Mesothelial cell of epicardium (in vitro differentiated cells): ENCODE data around the gene MYO16. TPM values are rescaled to one million over a fixed set of nuclear protein-coding genes. Genes with fewer than 3 reads are reported as not detected.

Experiments
- DNase-seq, 2 experiments: peaks; one replicate each; pipeline ENCODE4 v3.0.0; 2021; ENCODE audit warnings: low spot score in 2 of 2; ENCODE audit not compliant: unreplicated experiment in 2 of 2
- H3K27ac Mint-ChIP-seq: 2 replicates; pipeline ENCODE4 v1.8.0; 2021; ENCODE audit warnings: mixed read lengths
- H3K27me3 Mint-ChIP-seq: 2 replicates; pipeline ENCODE4 v1.8.0; 2021; ENCODE audit warnings: low read depth, mixed read lengths
- H3K36me3 Mint-ChIP-seq: 2 replicates; pipeline ENCODE4 v1.8.0; 2021; ENCODE audit warnings: mixed read lengths
- H3K4me1 Mint-ChIP-seq: 2 replicates; pipeline ENCODE4 v1.8.0; 2021; ENCODE audit warnings: mixed read lengths
- H3K4me3 Mint-ChIP-seq: 2 replicates; pipeline ENCODE4 v1.8.0; 2021; ENCODE audit warnings: mild to moderate bottlenecking, moderate library complexity, mixed read lengths
- H3K9me3 Mint-ChIP-seq: 2 replicates; pipeline ENCODE4 v1.8.0; 2021; ENCODE audit warnings: mixed read lengths
- total RNA-seq: library from RNA; stranded (reverse); gene quantifications from 3 replicates; pipeline ENCODE4 v1.2.1, GENCODE V29; 2021
- TF ChIP-seq, protein P1 (sequence below): fragments of 200-600 bp; sonication (generic); IDR thresholded peaks from one replicate; pipeline ENCODE4 v1.5.0; 2021; ENCODE audit warnings: antibody characterized with exemption; ENCODE audit not compliant: unreplicated experiment

MYO16 gene
- total RNA-seq, 1 donor from 2014 or later: 0.07 TPM

DNA sequence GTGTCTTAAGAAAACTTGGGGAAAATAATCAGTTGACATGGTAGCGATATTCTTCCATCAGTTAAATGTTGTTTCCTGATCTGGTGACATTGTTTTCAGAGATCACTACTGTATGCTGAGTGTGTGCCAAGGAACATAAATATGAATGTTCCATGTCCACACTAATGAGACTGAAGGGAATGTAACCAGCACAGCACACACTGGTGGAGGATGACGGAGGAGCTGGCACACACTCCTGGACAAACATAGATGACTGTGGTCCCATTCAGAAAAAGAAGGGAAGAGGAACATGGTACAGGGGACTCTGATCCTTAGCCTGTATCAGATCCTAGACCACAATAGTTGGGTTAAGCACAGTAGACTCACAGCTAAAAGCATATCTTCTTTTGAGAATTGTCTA is 574.8 kb downstream of the MYO16 start:
- no peak overlapping the region for H3K27ac Mint-ChIP-seq
- no peaks in the 10 kb centered on the region for H3K4me1 Mint-ChIP-seq
- no peaks in the 10 kb centered on the region for H3K27me3 Mint-ChIP-seq
- DNase-seq: no peak
- no peaks in the 10 kb centered on the region for H3K36me3 Mint-ChIP-seq
- no peak overlapping the region for H3K4me3 Mint-ChIP-seq
- TF ChIP-seq, protein P1, sequence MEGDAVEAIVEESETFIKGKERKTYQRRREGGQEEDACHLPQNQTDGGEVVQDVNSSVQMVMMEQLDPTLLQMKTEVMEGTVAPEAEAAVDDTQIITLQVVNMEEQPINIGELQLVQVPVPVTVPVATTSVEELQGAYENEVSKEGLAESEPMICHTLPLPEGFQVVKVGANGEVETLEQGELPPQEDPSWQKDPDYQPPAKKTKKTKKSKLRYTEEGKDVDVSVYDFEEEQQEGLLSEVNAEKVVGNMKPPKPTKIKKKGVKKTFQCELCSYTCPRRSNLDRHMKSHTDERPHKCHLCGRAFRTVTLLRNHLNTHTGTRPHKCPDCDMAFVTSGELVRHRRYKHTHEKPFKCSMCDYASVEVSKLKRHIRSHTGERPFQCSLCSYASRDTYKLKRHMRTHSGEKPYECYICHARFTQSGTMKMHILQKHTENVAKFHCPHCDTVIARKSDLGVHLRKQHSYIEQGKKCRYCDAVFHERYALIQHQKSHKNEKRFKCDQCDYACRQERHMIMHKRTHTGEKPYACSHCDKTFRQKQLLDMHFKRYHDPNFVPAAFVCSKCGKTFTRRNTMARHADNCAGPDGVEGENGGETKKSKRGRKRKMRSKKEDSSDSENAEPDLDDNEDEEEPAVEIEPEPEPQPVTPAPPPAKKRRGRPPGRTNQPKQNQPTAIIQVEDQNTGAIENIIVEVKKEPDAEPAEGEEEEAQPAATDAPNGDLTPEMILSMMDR: no peak
- no peaks in the 10 kb centered on the region for H3K9me3 Mint-ChIP-seq

DNA sequence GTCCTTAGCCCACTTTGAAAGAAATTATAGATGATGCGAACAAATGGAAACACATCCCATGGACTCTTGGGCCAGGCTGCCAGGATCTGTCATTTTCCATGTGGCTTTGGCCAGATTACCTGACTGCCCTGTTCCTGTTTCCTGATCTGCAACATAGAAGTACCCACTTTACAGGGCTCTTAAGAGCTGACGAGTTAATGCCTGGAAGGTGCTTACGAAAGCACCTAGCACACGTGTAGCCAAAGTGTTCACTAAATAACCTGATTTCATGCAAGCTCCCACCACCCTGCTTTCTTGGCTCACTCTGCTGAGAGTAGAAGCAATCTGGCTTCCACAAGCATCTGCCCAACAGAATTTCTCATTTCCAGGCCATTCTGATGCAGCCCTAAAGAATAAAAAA is 575.2 kb downstream of the MYO16 start:
- H3K4me3 Mint-ChIP-seq: no peak overlapping the region
- no peaks in the 10 kb centered on the region for H3K9me3 Mint-ChIP-seq
- H3K36me3 Mint-ChIP-seq: no peaks in the 10 kb centered on the region
- no peak for DNase-seq
- H3K4me1 Mint-ChIP-seq: no peaks in the 10 kb centered on the region
- H3K27me3 Mint-ChIP-seq: no peaks in the 10 kb centered on the region
- no peak overlapping the region for H3K27ac Mint-ChIP-seq
- TF ChIP-seq, protein P1: no peak

DNA sequence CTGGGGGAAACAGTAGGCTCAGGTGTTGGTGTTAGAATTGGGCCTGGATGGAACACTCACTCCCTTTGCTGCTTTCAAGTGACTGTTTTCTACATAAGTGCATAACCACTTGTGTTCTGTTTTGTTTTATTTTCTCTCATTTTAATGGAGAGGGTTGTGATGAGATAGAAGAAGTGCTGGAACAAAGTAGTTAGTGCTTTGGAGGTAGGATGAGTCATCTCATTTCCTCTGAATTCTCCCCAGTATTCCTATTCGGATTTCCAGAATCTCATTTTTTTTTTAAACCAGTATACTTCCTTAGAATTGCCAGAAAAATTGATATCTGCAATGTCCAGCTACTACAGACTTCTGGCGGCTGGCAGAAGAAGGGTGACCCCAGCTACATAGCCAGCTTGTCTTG is 575.9 kb downstream of the MYO16 start:
- Mint-ChIP-seq H3K4me3 (no peak overlapping the region), H3K36me3 (no peaks in the 10 kb centered on the region), H3K27me3 (no peaks in the 10 kb centered on the region), H3K9me3 (no peaks in the 10 kb centered on the region), H3K4me1 (no peaks in the 10 kb centered on the region), H3K27ac (no peak overlapping the region)
- TF ChIP-seq, protein P1: no peak
- no peak for DNase-seq

DNA sequence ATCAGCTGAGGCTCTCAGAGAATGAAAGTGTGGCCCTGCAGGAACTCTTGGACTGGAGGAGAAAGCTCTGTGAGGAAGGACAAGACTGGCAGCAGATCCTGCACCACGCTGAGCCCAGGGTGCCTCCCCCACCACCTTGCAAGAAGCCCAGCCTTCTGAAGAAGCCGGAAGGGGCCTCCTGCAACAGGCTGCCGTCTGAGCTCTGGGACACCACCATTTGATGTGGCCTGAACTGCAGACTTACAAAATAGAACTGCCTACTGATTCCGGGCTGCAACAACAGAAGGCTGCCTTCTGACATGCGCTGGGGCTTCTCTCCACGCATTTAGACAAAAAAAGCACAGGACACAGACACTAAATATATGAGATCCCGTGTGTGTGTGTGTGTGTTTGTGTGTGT is 577.2 kb downstream of the MYO16 start:
- TF ChIP-seq, protein P1: no peak
- H3K27ac Mint-ChIP-seq: no peak overlapping the region

DNA sequence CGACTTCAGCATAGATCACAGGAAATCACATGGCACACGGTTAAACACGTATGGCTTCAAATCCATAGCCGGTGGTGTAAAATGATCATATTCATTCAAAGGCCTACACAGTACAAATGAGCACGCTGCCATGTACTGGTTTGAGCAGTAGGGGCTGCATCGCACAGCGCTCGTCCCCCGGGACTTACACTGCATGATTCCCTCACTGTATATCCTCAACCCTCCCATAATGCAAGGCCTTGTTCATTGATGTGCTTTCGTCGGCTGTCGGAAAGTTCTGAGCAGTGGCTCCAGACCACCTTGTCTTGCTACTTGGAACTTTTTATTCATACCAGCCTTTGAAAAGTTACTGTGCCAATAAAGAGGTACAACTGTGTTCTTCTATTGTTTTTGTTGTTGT is 578.2 kb downstream of the MYO16 start:
- Mint-ChIP-seq H3K27ac (no peak overlapping the region), H3K36me3 (no peaks in the 10 kb centered on the region), H3K4me1 (peaks cover 11% of the 10 kb centered on the region), H3K9me3 (no peaks in the 10 kb centered on the region), H3K4me3 (no peak overlapping the region), H3K27me3 (no peaks in the 10 kb centered on the region)
- DNase-seq: no peak
- TF ChIP-seq, protein P1: no peak

More for the DNA sequence above, 577.2 kb downstream of the MYO16 start:
- DNase-seq: no peak
- Mint-ChIP-seq H3K9me3 (no peaks in the 10 kb centered on the region), H3K27me3 (no peaks in the 10 kb centered on the region), H3K4me1 (peaks cover 7% of the 10 kb centered on the region), H3K4me3 (no peak overlapping the region), H3K36me3 (no peaks in the 10 kb centered on the region)

DNA sequence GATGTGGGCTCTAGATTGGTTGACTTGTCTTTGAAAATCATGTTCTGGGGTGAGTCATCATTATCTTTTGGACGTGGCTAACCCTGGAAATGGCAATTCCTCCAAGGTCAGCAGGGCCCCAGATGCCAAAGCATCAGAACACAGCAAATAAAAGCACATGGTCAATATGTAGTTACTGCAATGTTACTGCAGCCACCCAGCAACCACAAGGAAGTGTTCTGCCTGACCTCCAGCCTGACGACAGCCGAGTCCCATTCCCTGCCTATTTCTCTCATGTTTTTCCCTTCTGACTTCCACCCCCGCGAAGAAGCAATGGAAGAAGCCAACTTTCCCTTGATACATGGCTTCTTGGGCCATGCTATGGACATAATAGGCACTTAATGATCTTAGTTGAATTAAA is 579.1 kb downstream of the MYO16 start:
- Mint-ChIP-seq H3K9me3 (no peaks in the 10 kb centered on the region), H3K4me1 (peaks cover 11% of the 10 kb centered on the region), H3K27ac (no peak overlapping the region), H3K27me3 (no peaks in the 10 kb centered on the region), H3K36me3 (no peaks in the 10 kb centered on the region), H3K4me3 (no peak overlapping the region)
- no peak for DNase-seq
- TF ChIP-seq, protein P1: no peak
